ENCODE measurements around the gene MPRIP. TPM values are rescaled to one million over a fixed set of nuclear protein-coding genes. Genes with fewer than 3 reads are reported as not detected.

The MPRIP gene
- total and polyA plus RNA-seq, 2 of the 13 experiments (the other 11 are each of a cell fraction or from before 2014, with no cell fraction given) = 50.2 to 52.4 TPM

DNA sequence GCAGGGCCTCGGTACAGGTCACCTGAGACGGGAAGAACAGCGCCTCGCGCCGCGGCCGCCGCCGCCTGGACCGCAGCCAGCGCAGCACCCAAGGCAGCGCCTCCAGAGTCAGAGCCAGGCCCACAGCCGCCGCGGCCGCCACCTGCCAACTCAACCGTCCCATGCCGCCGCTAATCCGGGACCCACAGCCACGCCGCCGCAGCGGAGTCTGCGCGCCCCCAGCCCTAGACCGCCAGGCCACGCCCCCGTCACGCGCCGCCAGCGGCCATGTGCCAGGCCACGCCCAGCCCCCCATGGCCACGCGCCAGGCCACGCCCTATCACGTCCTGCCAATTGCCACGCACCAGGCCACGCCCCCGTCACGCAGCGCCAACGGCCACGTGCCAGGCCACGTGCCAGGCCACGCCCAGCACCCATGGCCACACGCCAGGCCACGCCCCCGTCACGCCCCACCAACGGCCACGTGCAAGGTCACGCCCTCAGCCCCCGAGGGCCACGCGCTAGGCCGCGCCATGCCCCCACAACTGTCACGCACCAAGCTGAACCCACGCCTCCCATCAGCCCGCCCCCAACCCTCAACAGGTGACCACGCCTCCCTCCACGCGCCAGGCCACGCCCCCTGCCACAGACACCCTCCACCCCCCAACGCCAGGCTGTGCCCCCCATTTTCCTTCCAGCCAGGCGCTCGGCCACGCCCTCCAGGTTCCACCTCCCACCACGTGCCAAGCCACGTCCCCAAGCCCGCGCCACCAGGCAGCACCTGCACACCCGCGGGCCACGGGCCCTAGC, 164.1 kb downstream of the MPRIP start, which contains the start of gene PLD6 (continued):
- TF ChIP-seq, protein P1, sequence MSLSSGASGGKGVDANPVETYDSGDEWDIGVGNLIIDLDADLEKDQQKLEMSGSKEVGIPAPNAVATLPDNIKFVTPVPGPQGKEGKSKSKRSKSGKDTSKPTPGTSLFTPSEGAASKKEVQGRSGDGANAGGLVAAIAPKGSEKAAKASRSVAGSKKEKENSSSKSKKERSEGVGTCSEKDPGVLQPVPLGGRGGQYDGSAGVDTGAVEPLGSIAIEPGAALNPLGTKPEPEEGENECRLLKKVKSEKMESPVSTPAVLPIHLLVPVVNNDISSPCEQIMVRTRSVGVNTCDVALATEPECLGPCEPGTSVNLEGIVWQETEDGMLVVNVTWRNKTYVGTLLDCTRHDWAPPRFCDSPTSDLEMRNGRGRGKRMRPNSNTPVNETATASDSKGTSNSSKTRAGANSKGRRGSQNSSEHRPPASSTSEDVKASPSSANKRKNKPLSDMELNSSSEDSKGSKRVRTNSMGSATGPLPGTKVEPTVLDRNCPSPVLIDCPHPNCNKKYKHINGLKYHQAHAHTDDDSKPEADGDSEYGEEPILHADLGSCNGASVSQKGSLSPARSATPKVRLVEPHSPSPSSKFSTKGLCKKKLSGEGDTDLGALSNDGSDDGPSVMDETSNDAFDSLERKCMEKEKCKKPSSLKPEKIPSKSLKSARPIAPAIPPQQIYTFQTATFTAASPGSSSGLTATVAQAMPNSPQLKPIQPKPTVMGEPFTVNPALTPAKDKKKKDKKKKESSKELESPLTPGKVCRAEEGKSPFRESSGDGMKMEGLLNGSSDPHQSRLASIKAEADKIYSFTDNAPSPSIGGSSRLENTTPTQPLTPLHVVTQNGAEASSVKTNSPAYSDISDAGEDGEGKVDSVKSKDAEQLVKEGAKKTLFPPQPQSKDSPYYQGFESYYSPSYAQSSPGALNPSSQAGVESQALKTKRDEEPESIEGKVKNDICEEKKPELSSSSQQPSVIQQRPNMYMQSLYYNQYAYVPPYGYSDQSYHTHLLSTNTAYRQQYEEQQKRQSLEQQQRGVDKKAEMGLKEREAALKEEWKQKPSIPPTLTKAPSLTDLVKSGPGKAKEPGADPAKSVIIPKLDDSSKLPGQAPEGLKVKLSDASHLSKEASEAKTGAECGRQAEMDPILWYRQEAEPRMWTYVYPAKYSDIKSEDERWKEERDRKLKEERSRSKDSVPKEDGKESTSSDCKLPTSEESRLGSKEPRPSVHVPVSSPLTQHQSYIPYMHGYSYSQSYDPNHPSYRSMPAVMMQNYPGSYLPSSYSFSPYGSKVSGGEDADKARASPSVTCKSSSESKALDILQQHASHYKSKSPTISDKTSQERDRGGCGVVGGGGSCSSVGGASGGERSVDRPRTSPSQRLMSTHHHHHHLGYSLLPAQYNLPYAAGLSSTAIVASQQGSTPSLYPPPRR (CRISPR knock-in tag; IDR thresholded peaks at IDR 0.05; ENCODE audit: borderline replicate concordance) = peak; percentile 74
- TF ChIP-seq, protein P2, sequence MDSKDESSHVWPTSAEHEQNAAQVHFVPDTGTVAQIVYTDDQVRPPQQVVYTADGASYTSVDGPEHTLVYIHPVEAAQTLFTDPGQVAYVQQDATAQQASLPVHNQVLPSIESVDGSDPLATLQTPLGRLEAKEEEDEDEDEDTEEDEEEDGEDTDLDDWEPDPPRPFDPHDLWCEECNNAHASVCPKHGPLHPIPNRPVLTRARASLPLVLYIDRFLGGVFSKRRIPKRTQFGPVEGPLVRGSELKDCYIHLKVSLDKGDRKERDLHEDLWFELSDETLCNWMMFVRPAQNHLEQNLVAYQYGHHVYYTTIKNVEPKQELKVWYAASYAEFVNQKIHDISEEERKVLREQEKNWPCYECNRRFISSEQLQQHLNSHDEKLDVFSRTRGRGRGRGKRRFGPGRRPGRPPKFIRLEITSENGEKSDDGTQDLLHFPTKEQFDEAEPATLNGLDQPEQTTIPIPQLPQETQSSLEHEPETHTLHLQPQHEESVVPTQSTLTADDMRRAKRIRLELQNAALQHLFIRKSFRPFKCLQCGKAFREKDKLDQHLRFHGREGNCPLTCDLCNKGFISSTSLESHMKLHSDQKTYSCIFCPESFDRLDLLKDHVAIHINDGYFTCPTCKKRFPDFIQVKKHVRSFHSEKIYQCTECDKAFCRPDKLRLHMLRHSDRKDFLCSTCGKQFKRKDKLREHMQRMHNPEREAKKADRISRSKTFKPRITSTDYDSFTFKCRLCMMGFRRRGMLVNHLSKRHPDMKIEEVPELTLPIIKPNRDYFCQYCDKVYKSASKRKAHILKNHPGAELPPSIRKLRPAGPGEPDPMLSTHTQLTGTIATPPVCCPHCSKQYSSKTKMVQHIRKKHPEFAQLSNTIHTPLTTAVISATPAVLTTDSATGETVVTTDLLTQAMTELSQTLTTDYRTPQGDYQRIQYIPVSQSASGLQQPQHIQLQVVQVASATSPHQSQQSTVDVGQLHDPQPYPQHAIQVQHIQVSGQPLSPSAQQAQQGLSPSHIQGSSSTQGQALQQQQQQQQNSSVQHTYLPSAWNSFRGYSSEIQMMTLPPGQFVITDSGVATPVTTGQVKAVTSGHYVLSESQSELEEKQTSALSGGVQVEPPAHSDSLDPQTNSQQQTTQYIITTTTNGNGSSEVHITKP (CRISPR knock-in tag; IDR thresholded peaks at IDR 0.05; ENCODE audit: low read depth) = peak; percentile 24; the same call in 1 of the 2 replicates
- TF ChIP-seq MEF2D (CRISPR knock-in tag; IDR thresholded peaks at IDR 0.05) (peak; percentile 75; the same call in 1 of the 2 replicates), ZFP82 (CRISPR knock-in tag; IDR thresholded peaks at IDR 0.05; ENCODE audit: borderline replicate concordance) (peak; percentile 55; the same call in 1 of the 2 replicates), DR1 (CRISPR knock-in tag; IDR thresholded peaks at IDR 0.05) (peak; percentile 62), RAD51 (IDR thresholded peaks at IDR 0.05; ENCODE audit: borderline replicate concordance) (peak; percentile 78), ZNF343 (CRISPR knock-in tag; IDR thresholded peaks at IDR 0.05) (peak; percentile 90), MEIS2 (CRISPR knock-in tag; IDR thresholded peaks at IDR 0.05) (peak; percentile 62; the same call in 1 of the 2 replicates), TARDBP (CRISPR knock-in tag; IDR thresholded peaks at IDR 0.05) (peak; percentile 95; the same call in 1 of the 2 replicates), ZNF207 (IDR thresholded peaks at IDR 0.05; ENCODE audit: borderline replicate concordance) (no peak), TRIM24 (CRISPR knock-in tag; IDR thresholded peaks at IDR 0.05) (0 out of 2 replicates have a peak, but pooled peaks have one; percentile 17), FOXC1 (CRISPR knock-in tag; IDR thresholded peaks at IDR 0.05; ENCODE audit: borderline replicate concordance) (peak; percentile 89), FOXK1 (CRISPR knock-in tag; IDR thresholded peaks at IDR 0.05; ENCODE audit: borderline replicate concordance, low read depth) (peak; percentile 51; the same call in 1 of the 2 replicates)
- TF ChIP-seq, protein P3, sequence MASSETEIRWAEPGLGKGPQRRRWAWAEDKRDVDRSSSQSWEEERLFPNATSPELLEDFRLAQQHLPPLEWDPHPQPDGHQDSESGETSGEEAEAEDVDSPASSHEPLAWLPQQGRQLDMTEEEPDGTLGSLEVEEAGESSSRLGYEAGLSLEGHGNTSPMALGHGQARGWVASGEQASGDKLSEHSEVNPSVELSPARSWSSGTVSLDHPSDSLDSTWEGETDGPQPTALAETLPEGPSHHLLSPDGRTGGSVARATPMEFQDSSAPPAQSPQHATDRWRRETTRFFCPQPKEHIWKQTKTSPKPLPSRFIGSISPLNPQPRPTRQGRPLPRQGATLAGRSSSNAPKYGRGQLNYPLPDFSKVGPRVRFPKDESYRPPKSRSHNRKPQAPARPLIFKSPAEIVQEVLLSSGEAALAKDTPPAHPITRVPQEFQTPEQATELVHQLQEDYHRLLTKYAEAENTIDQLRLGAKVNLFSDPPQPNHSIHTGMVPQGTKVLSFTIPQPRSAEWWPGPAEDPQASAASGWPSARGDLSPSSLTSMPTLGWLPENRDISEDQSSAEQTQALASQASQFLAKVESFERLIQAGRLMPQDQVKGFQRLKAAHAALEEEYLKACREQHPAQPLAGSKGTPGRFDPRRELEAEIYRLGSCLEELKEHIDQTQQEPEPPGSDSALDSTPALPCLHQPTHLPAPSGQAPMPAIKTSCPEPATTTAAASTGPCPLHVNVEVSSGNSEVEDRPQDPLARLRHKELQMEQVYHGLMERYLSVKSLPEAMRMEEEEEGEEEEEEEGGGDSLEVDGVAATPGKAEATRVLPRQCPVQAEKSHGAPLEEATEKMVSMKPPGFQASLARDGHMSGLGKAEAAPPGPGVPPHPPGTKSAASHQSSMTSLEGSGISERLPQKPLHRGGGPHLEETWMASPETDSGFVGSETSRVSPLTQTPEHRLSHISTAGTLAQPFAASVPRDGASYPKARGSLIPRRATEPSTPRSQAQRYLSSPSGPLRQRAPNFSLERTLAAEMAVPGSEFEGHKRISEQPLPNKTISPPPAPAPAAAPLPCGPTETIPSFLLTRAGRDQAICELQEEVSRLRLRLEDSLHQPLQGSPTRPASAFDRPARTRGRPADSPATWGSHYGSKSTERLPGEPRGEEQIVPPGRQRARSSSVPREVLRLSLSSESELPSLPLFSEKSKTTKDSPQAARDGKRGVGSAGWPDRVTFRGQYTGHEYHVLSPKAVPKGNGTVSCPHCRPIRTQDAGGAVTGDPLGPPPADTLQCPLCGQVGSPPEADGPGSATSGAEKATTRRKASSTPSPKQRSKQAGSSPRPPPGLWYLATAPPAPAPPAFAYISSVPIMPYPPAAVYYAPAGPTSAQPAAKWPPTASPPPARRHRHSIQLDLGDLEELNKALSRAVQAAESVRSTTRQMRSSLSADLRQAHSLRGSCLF (CRISPR knock-in tag; IDR thresholded peaks at IDR 0.05; ENCODE audit: borderline replicate concordance) = no peak
